ENCODE measurements around the gene PRKG1.

DNA sequence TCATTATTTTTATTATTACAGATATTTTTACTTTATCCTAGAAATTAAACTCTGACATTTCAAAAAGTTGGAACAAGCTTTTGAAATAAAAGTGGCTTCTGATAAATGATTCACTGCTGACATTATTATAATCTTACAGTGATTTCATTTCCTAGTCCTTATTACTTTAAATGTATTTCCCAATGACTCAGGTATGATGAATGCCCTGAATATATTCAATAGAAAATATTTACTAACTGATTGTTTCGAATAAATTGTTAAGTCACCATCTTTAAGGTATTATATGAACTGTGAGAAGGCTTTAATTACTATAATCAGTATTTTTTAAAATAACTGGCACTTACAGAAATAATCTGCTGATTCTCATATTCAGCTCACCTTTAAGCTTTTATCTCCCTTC lies 1261.4 kb downstream of the PRKG1 start:
- TF ChIP-seq, protein P1, sequence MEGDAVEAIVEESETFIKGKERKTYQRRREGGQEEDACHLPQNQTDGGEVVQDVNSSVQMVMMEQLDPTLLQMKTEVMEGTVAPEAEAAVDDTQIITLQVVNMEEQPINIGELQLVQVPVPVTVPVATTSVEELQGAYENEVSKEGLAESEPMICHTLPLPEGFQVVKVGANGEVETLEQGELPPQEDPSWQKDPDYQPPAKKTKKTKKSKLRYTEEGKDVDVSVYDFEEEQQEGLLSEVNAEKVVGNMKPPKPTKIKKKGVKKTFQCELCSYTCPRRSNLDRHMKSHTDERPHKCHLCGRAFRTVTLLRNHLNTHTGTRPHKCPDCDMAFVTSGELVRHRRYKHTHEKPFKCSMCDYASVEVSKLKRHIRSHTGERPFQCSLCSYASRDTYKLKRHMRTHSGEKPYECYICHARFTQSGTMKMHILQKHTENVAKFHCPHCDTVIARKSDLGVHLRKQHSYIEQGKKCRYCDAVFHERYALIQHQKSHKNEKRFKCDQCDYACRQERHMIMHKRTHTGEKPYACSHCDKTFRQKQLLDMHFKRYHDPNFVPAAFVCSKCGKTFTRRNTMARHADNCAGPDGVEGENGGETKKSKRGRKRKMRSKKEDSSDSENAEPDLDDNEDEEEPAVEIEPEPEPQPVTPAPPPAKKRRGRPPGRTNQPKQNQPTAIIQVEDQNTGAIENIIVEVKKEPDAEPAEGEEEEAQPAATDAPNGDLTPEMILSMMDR (IDR thresholded peaks at IDR 0.05), result no peak
- no peak for TF ChIP-seq POLR2AphosphoS5 (IDR thresholded peaks at IDR 0.05; ENCODE audit: insufficient read depth in 1 of 2, low read depth in 1 of 2)
